ENCODE data around the gene BCORL1. TPM values are rescaled to one million over a fixed set of nuclear protein-coding genes. Genes with fewer than 3 reads are reported as not detected.

Gene BCORL1
- total RNA-seq, 1 donor, result 2.6 TPM

DNA sequence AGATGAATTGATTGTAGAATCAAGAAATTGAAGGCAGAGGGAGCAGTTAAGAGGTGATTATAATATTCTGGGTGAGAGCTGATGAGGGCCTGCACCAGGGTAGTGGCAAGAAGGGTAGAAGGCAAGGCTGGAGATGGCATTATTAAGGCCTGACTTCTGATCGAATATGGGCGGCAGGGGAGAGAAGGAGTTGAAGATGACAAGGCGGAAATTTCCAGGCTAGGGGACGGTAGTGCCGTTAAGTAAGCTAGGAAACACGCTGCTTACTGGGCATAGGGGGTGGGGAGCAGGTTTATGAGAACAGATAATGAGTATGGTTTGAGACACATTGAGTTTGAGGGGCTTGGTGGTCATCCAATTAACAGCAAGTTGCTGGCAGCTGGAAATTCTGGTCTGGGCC, 19.5 kb downstream of the BCORL1 start:
- TF ChIP-seq, protein P1, sequence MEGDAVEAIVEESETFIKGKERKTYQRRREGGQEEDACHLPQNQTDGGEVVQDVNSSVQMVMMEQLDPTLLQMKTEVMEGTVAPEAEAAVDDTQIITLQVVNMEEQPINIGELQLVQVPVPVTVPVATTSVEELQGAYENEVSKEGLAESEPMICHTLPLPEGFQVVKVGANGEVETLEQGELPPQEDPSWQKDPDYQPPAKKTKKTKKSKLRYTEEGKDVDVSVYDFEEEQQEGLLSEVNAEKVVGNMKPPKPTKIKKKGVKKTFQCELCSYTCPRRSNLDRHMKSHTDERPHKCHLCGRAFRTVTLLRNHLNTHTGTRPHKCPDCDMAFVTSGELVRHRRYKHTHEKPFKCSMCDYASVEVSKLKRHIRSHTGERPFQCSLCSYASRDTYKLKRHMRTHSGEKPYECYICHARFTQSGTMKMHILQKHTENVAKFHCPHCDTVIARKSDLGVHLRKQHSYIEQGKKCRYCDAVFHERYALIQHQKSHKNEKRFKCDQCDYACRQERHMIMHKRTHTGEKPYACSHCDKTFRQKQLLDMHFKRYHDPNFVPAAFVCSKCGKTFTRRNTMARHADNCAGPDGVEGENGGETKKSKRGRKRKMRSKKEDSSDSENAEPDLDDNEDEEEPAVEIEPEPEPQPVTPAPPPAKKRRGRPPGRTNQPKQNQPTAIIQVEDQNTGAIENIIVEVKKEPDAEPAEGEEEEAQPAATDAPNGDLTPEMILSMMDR (IDR thresholded peaks at IDR 0.05; ENCODE audit: insufficient read depth, low read depth, low read length), result no peak
- no peak for DNase-seq (ENCODE audit: low read depth)
- H3K4me3 ChIP-seq (ENCODE audit: low read depth, low read length), result no peak overlapping the region

DNA sequence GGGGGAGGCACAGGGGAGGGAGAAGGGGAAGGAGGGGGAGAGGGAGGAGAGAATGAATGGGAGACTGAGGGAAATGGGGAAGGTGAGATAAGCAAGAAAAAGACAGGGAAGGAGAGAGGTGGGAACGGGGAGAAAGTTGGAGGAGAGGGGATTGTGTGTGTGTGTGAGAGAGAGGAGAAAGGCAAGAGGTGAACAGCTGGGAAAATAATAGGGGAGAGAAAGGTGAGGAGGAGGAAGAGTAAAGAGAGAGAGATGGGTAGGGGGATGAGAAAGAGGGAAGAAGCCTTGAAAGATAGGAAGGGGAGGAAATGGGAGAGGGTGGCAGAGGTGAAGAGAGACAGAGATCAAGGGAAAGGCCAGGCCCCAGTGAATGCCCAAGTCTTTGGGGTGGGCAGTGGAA, 20.1 kb downstream of the BCORL1 start:
- DNase-seq (ENCODE audit: low read depth), result no peak
- no peak overlapping the region for H3K4me3 ChIP-seq (ENCODE audit: low read depth, low read length)
- TF ChIP-seq, protein P1 (IDR thresholded peaks at IDR 0.05; ENCODE audit: insufficient read depth, low read depth, low read length), result no peak

DNA sequence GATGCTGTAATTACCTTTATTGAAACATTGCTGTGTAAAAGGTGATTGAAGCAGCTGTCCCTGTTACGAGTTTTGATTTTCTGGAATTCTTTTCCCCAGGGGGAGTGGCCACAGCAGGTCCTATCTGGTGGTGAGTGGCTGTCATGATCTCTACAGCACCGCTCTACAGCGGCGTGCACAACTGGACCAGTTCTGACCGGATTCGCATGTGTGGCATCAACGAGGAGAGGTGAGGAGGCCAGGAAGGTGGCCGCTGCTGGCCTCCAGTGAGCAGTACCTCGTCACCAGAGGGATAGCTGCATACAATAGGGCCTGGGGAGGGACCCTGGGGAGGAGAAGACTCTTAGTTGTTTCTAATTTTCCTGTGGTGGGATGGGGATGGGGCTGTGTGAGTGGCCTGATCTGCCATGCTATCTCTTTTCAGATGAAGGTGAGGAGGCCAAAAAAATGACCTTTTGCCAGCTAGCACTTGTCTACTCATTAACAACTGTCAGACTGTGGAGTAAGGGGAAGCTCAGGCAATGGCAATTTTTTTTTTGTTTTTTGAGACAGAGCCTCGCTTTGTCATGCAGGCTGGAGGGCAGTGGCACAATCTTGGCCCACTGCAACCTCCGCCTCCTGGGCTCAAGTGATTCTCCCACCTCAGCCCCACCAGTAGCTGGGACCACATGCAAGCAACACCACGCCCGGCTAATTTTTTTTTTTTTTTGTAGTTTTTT, 22.8 kb downstream of the BCORL1 start:
- no peak overlapping the region for H3K4me3 ChIP-seq (ENCODE audit: low read depth, low read length)
- DNase-seq (ENCODE audit: low read depth), result no peak
- TF ChIP-seq, protein P1 (IDR thresholded peaks at IDR 0.05; ENCODE audit: insufficient read depth, low read depth, low read length), result no peak

DNA sequence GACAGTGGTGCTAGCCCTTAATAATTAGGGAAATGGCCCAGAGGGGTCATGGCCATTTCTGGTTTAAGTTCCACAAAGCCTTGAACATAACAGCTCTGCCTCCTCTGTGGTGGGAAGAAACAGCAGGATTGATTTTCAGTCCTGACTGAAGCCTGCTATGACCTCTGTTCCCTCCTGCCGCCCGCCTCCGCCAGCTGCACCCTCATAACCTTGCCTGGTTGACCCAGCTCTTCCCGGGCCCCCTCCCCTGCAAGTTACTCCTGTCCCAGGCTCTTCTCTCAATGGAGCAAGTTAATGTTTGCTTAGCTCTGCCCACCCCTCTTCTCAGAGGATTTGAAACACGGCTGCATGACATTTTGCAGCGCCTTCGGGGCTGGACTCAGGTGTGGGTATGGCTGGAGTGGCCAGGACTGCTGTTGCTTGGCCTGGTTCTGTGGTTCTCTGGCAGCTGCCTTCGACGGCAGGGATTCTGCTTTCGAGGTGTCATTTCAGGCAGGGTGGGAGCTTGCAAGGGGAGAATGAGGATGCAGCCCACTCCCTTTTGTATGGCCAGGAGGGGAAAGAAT, 27.3 kb downstream of the BCORL1 start:
- TF ChIP-seq, protein P1 (IDR thresholded peaks at IDR 0.05; ENCODE audit: insufficient read depth, low read depth, low read length), result no peak
- no peak for DNase-seq (ENCODE audit: low read depth)
- H3K4me3 ChIP-seq (ENCODE audit: low read depth, low read length), result no peak overlapping the region

DNA sequence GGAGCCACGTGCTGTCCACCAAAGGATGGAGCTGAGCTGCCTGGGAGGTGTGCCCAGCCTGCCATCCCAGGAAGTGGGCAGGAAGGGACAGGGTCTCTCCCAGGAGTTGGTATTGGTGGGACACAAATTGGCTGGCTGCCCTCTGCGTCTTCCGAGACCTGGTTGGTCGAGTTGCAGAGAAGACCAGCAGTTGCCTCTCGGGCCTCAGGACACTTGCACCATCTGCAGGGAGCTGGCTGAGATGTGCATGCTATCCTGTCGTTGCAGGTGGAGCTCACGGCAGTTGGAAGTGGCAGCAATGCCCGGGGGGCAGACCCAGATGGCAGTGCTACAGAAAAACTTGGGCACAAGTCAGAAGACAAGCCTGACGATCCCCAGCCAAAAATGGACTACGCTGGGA, 30.2 kb downstream of the BCORL1 start:
- H3K4me3 ChIP-seq (ENCODE audit: low read depth, low read length), result no peak overlapping the region

DNA sequence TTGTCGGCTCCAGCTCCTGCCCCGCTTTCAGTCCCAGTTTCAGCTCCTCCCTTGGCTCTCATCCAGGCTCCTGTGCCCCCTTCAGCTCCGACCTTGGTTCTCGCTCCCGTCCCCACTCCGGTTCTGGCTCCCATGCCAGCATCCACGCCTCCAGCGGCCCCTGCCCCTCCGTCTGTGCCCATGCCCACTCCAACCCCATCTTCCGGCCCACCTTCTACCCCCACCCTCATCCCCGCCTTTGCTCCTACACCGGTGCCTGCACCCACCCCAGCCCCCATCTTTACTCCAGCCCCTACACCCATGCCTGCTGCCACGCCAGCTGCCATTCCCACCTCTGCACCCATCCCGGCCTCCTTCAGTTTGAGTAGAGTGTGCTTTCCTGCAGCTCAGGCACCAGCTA, 31.2 kb downstream of the BCORL1 start:
- H3K4me3 ChIP-seq (ENCODE audit: low read depth, low read length), result no peak overlapping the region
- no peak for DNase-seq (ENCODE audit: low read depth)
- TF ChIP-seq, protein P1 (IDR thresholded peaks at IDR 0.05; ENCODE audit: insufficient read depth, low read depth, low read length), result no peak

More for the DNA sequence above, 30.2 kb downstream of the BCORL1 start:
- TF ChIP-seq, protein P1 (IDR thresholded peaks at IDR 0.05; ENCODE audit: insufficient read depth, low read depth, low read length), result no peak
- DNase-seq (ENCODE audit: low read depth), result no peak

Data from fibroblast of villous mesenchyme (primary cell).